ENCODE results near the gene SERINC3. TPM values are rescaled to one million over a fixed set of nuclear protein-coding genes. Genes with fewer than 3 reads are reported as not detected.

Gene SERINC3
- total and polyA plus RNA-seq, 12 donors, result 38.9 to 116 (median 97.4) TPM

GRCh38 chr20:44450281-44450889 lies 71.5 kb downstream of the SERINC3 start:
- TF ChIP-seq CTCF (IDR thresholded peaks at IDR 0.05), result no peak
- H3K36me3 ChIP-seq, result no peaks in the 10 kb centered on the region
- 47 to 57% methylated on average over 3 of the region's 3 CpGs for WGBS, 2 donors
- H3K4me3 ChIP-seq, result no peak overlapping the region
- DNase-seq, result no peak
- ATAC-seq, result no peak
- H3K4me1 ChIP-seq, result peaks cover 0 to 6% (median 0%) of the 10 kb centered on the region in 9 donors
- H3K27me3 ChIP-seq, result no peaks in the 10 kb centered on the region
- H3K27ac ChIP-seq, result no peak overlapping the region
- intact Hi-C loops (cut with DNase I), result no loop called here
- H3K9me3 ChIP-seq, result no peaks in the 10 kb centered on the region

GRCh38 chr20:44449864-44450263 lies 72.0 kb downstream of the SERINC3 start:
- no peak for ATAC-seq
- H3K27me3 ChIP-seq, result no peaks in the 10 kb centered on the region
- H3K4me3 ChIP-seq, result no peak overlapping the region
- H3K9me3 ChIP-seq, result no peaks in the 10 kb centered on the region
- no peak for DNase-seq
- no peak overlapping the region for H3K27ac ChIP-seq
- peaks cover 0 to under 1% (median 0%) of the 10 kb centered on the region in 9 donors for H3K4me1 ChIP-seq
- intact Hi-C loops (cut with DNase I), result no loop called here
- H3K36me3 ChIP-seq, result no peaks in the 10 kb centered on the region
- WGBS, 2 donors, result 82 to 83% methylated on average over 7 of the region's 7 CpGs
- no peak for TF ChIP-seq CTCF (IDR thresholded peaks at IDR 0.05)

GRCh38 chr20:44448753-44449546 lies 72.9 kb downstream of the SERINC3 start:
- ATAC-seq, result no peak
- H3K27ac ChIP-seq, result no peak overlapping the region
- TF ChIP-seq CTCF (IDR thresholded peaks at IDR 0.05), result peak in 2 of 9 donors; percentile 9 to 21
- 63 to 67% methylated on average over 9 of the region's 9 CpGs for WGBS, 2 donors
- H3K36me3 ChIP-seq, result no peaks in the 10 kb centered on the region
- no peak overlapping the region for H3K4me3 ChIP-seq
- no peaks in the 10 kb centered on the region for H3K9me3 ChIP-seq
- no peaks in the 10 kb centered on the region for H3K27me3 ChIP-seq
- no peaks in the 10 kb centered on the region for H3K4me1 ChIP-seq
- intact Hi-C loops (cut with DNase I), result no loop called here
- DNase-seq, result no peak

- TF ChIP-seq CTCF (IDR thresholded peaks at IDR 0.05), result no peak
- Histone ChIP-seq H3K27ac (no peak overlapping the region), H3K36me3 (no peaks in the 10 kb centered on the region), H3K9me3 (no peaks in the 10 kb centered on the region), H3K27me3 (no peaks in the 10 kb centered on the region), H3K4me1 (no peaks in the 10 kb centered on the region), H3K4me3 (no peak overlapping the region)
- intact Hi-C loops (cut with DNase I), result no loop called here
- DNase-seq (no peak), ATAC-seq (no peak)
- 88% methylated on average over 3 of the region's 3 CpGs for WGBS, 2 donors
These were observed 73.9 kb downstream of the SERINC3 start for GRCh38 chr20:44447827-44448419.

Other genes starting within 250 kb of the SERINC3 start
- gene FITM2, start 210.9 kb downstream of the SERINC3 start, total RNA-seq, result 100 to 1,000 TPM in 8 of 10 donors, 10 to 100 TPM in 2; 94.4 to 182 (median 140) TPM
- 10 to 100 TPM; 25.2 to 28.0 TPM for gene FITM2, start 210.9 kb downstream of the SERINC3 start, polyA plus RNA-seq
- gene R3HDML, start 185.0 kb downstream of the SERINC3 start, total RNA-seq, result not detected
- not detected for gene R3HDML, start 185.0 kb downstream of the SERINC3 start, polyA plus RNA-seq
- not detected for gene HNF4A, start 166.4 kb downstream of the SERINC3 start, total RNA-seq
- gene HNF4A, start 166.4 kb downstream of the SERINC3 start, polyA plus RNA-seq, result under 1 TPM in 1 of 2 donors, not detected in 1; under 0.01 TPM
- 1 to 10 TPM; 2.6 to 7.3 (median 4.7) TPM for gene TTPAL, start 46.2 kb downstream of the SERINC3 start, total RNA-seq
- 1 to 10 TPM; 2.3 TPM for gene TTPAL, start 46.2 kb downstream of the SERINC3 start, polyA plus RNA-seq
- gene PKIG, start 60.5 kb upstream of the SERINC3 start, total RNA-seq, result 100 to 1,000 TPM; 155 to 342 (median 231) TPM
- 100 to 1,000 TPM; 180 to 196 TPM for gene PKIG, start 60.5 kb upstream of the SERINC3 start, polyA plus RNA-seq
- 10 to 100 TPM in 1 of 10 donors, 1 to 10 TPM in 9; 1.6 to 18.3 (median 3.8) TPM for gene ADA, start 129.6 kb upstream of the SERINC3 start, total RNA-seq
- gene ADA, start 129.6 kb upstream of the SERINC3 start, polyA plus RNA-seq, result 10 to 100 TPM; 12.9 to 18.3 TPM
- gene CCN5, start 193.3 kb upstream of the SERINC3 start, total RNA-seq, result 10 to 100 TPM in 7 of 10 donors, 1 to 10 TPM in 3; 4.3 to 47.6 (median 14.4) TPM
- 10 to 100 TPM; 14.1 to 87.2 TPM for gene CCN5, start 193.3 kb upstream of the SERINC3 start, polyA plus RNA-seq
- under 1 TPM; 0.13 to 0.82 (median 0.38) TPM for gene KCNK15, start 223.8 kb upstream of the SERINC3 start, total RNA-seq
- under 1 TPM; 0.22 to 0.54 TPM for gene KCNK15, start 223.8 kb upstream of the SERINC3 start, polyA plus RNA-seq

Measured in heart right ventricle (tissue), 16 donors.